Mammary epithelial cell (primary cell): ENCODE results near the gene CSNK1G1.

Experiments used
- EZH2 ChIP-seq: IDR thresholded peaks from 2 replicates; pipeline ENCODE4 v1.6.1; 2012; ENCODE audit warnings: low read length, inconsistent platforms, borderline replicate concordance
- TF ChIP-seq, protein P1 (sequence below), 2 donors: IDR thresholded peaks in 1 of 2; conservative IDR thresholded peaks in 1 of 2; 2 replicates each; pipeline ENCODE4 v1.5.1; 2011 to 2012; ENCODE audit warnings: inconsistent platforms in 2 of 2, low read length in 2 of 2, mild to moderate bottlenecking in 2 of 2, control low read depth in 1 of 2, low read depth in 1 of 2; ENCODE audit not compliant: insufficient read depth in 1 of 2; ENCODE audit errors: extremely low read depth in 1 of 2

DNA sequence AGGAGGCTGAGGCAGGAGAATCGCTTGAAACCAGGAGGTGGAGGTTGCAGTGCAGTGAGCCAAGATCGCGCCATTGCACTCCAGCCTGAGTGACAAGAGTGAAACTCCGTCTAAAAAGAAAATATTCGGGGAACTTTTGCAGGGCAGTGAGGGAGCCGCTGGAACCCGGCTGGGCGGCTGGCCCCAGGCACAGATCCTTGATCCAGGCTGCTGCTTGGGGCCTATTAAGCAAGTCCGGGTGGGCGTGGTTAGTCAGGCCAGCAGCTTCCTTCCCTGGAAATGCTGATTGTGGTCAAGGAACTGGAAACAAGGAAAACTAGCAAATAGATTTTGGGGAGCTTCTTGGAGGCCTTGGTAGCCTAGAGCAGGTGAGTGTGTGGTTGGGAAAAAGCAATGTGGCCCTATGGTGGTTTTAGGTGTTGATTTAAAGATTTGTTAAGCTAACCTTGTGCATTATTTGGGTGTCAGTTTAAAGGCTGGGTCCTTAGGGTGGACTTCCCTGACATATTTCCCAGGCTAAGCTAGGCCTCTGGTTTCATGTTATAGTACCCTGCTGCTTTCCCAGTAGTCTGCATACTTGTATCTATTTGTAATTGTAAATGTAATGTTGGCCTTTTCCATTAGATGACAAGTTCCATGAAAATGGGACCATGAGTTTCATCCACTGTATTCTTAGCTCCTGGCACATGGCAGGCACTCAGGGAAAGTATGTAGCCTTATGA, 222.2 kb downstream of the CSNK1G1 start:
- TF ChIP-seq, protein P1, sequence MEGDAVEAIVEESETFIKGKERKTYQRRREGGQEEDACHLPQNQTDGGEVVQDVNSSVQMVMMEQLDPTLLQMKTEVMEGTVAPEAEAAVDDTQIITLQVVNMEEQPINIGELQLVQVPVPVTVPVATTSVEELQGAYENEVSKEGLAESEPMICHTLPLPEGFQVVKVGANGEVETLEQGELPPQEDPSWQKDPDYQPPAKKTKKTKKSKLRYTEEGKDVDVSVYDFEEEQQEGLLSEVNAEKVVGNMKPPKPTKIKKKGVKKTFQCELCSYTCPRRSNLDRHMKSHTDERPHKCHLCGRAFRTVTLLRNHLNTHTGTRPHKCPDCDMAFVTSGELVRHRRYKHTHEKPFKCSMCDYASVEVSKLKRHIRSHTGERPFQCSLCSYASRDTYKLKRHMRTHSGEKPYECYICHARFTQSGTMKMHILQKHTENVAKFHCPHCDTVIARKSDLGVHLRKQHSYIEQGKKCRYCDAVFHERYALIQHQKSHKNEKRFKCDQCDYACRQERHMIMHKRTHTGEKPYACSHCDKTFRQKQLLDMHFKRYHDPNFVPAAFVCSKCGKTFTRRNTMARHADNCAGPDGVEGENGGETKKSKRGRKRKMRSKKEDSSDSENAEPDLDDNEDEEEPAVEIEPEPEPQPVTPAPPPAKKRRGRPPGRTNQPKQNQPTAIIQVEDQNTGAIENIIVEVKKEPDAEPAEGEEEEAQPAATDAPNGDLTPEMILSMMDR (conservative IDR thresholded peaks at IDR 0.05 in 1 of 2, IDR thresholded peaks at IDR 0.05 in 1 of 2; ENCODE audit: extremely low read depth in 1 of 2, insufficient read depth in 1 of 2, low read depth in 1 of 2, low read length in 2 of 2), result no peak
- TF ChIP-seq EZH2, result no peak
